HG03575 (cell line): ENCODE data around the gene USP13.
"Not testable (repeated sequence)": the region's sequence is repeated elsewhere in the genome, so short reads cannot be mapped to it uniquely, and the experiment has no call there.

Source experiments
- ATAC-seq: cut with Tn5 transposase; IDR thresholded peaks from one replicate; pipeline ENCODE4 v1.9.1; 2021; ENCODE audit not compliant: unreplicated experiment, insufficient number of reproducible peaks, low FRiP score; ENCODE audit errors: extremely low read depth

Gene USP13

GRCh38 chr3:179683286-179683685, 30.4 kb downstream of the USP13 start:
- not testable (repeated sequence) for ATAC-seq

DNA sequence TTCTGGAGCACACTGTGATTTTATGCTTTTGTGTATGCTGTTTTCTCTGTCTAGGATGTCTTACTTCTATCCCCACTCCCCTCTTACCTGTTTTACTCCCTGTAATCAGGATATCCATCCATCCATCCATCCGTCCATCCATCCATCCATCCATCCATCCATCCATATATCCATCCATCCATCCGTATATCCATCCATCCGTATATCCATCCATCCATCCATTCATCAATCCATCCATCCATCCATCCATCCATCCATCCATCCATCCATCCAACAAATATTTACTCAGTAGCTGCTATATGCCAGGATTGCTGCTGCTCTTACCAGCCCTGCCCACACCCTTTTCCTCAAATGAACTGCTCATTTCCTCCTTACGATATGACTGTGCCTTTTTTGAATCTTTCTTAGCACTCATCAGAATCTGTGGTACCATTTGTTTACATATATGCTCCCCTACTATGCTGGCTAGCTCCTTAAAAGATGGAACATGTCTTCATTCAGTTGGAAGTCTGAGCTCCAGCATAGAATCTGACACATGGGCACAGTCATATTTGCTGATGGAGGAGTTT, 35.2 kb downstream of the USP13 start:
- ATAC-seq = no peak

- ATAC-seq = no peak
Measured at GRCh38 chr3:179688850-179689249, 36.0 kb downstream of the USP13 start.

DNA sequence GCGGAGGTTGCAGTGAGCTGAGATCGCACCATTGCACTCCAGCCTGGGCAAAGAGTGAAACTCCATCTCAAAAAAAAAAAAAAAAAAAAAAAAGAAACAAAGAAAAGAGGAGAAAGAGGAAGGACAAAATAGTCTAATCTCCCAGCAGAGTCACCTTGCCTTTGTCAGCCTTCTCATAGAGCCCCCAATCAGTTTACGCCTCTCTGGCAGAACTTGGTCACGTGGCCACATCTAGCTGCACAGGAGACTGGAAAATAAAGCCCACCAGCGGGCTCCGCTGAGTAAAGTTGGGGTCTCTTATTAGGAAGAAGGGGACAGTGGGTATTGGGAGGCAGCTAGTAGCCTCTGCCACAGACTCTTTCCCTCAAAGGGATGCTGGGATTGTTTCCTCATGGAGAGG, 41.9 kb downstream of the USP13 start:
- no peak for ATAC-seq

GRCh38 chr3:179695672-179696313, 43.0 kb downstream of the USP13 start:
- ATAC-seq = no peak

GRCh38 chr3:179697736-179698332, 45.0 kb downstream of the USP13 start:
- ATAC-seq = no peak

DNA sequence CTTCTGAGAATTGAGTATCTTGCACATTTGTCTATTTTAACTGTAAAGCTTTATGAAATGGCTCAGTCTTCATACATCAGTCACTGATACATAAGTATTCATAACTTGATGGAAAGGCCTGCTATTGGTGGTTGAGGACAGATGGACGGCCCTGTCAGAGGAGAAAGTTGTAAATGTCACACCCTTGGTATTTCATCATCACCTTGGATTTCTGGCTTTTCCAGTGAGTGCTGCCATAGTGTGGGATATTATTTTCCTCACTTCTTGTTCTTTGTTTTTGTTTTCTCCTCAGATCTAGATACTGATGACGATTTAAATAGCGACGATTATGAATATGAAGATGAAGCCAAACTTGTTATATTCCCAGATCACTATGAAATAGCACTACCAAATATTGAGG, 47.9 kb downstream of the USP13 start:
- ATAC-seq = no peak

DNA sequence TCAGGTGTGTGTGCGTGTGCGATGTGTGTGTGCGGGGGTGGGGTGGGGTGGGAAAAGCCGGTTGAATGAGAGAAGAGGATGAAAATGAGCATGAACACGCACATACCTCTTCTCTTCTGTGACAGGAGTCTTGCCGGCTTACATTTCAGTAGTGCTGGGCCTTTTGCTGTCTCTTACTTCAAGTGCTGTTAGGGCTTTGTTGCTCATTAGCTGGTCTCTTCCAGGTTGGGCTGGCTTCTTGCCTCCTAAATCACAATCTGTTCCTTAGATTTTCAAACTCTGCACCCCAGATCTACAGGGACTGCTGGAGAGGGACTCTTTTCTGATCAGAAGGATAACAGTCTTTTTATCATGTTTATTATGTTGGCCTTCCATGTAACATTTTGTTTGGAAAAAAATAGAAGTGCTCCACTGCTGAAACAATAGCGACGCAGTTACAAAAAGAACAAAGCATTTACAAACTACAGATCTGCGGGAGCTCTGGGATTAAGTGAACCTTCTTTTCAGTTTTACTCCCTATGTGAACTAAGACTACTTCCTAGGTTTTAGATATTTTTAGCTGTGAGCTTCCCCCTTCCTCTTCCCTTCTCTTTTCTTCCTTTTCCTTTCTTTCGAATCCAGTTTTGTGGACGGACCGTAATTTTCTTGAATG, 48.5 kb downstream of the USP13 start:
- no peak for ATAC-seq

DNA sequence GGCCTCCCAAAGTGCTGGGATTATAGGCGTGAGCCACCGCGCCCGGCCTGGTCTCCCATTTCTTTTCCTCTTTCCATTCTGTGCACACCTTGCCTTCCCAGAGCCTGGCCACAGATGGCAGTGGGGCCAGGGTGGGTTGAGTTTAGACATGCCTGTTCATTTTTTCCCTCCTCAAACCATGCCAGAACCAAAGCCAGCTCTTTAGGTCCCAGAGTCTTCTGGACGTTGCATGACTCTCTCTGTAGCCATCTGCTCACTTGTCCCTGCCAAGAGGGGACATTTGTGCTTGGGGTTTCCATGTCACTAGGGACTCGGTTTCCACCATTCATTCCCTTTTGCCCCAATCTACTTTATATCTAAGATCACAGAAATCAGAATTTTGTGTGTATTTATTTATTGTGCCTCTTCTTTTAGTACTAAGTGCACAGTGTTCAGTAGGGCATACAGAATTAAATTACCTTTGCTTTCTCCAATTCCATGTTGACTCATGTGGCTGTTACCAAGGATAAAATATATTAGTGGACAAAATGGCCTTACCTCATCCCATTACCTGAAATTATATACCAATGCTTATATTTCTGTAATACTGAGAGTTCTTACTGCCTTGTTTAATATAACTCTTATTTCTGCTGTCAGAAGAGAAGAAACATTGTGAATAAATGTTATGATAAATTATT, 49.6 kb downstream of the USP13 start:
- no peak for ATAC-seq

DNA sequence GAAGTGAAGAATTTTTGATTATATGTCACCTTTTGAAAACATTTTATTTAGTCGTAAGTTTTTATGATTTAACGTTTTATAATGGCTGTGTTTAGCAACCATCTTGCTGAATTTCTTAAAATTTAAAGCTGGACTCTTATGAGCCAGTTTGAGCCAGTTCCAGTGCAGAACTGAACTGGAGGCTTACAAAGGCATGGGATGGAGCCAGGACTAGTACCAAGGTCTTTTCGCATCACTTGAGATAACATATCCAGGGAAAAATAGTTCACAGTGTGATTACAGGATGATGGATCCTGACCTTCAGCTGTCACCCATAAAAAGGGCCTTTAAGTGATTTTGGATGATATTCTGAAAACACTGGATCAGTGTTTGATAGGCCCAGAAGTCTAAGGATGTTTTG, 51.0 kb downstream of the USP13 start:
- no peak for ATAC-seq

DNA sequence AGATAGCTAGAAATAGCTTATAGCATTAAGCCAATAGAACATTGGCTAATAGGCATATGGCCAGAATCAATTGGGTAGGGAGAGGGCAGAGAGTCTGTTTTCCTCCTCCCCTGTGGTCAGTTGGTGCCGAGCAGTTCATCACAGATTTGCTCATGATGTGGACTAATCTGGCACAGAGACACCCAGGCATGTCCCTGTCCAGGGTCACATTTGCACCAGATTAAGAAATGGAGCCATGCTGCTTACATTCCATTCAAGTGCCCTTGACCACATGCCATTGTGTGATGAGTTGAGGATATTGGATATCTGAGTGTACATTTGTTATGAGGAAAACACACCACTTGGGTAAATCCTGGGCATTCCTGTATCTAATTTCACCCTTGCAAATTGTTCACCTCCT, 53.4 kb downstream of the USP13 start:
- no peak for ATAC-seq

- no peak for ATAC-seq
Measured at GRCh38 chr3:179710079-179710478, 57.2 kb downstream of the USP13 start.

DNA sequence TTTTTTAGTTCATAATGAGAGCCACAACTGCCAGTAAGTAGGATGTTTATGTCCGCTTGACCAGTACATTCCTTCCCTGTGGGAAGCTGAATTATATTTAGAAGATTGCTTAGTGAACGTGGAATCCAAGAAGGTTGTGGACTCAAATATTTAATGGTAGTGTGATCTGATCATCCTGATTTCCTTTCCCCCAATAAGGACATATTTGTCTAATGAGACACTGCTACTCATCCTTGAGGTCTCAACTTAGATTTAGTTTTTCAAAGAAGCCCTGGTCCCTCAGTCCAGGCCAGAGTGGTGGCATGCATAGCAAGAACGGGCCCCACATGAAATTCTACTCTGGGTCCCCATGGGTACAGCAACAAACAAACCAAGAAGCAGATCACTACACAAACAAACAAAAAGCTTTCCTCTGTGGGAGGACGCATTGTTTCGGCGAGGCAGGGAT, 60.8 kb downstream of the USP13 start:
- ATAC-seq = no peak

DNA sequence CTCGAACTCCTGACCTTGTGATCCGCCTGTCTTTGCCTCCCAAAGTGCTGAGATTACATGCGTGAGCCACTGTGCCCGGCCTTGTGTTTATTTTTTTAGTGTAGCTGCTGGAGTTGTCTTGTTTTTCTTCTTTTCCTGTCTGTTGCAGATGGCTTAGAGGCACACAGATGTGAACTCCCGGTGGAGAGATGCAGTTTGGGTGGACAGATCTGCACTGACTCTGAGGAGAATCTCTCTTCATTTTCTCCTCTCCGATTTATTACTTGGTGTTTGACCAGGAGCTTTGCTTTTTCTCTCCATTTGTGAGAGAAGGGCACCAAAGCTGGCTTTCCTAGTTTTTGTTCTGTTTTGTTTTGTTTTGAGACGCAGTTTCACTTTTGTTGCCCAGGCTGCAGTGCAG, 62.7 kb downstream of the USP13 start:
- no peak for ATAC-seq

DNA sequence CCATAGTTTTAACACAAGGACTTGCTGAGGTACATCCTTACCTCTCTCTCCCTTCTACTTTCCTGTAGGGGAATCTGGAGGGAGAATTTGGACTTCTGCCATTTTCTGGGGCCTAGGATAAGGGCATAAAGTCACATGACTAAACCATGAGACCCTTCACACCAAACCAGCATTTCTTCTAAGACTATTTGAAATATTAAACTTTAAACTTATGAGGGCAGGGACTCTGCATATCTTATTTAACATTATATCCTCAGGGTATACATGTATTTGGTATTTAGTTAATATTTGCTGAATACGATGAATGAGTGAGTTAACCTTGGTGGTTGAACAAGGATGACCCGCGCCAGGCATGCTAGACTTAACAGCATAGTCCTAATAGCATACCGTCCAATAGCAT, 63.4 kb downstream of the USP13 start:
- ATAC-seq = no peak

- no peak for ATAC-seq
Measured at GRCh38 chr3:179716811-179717210, 64.0 kb downstream of the USP13 start.

DNA sequence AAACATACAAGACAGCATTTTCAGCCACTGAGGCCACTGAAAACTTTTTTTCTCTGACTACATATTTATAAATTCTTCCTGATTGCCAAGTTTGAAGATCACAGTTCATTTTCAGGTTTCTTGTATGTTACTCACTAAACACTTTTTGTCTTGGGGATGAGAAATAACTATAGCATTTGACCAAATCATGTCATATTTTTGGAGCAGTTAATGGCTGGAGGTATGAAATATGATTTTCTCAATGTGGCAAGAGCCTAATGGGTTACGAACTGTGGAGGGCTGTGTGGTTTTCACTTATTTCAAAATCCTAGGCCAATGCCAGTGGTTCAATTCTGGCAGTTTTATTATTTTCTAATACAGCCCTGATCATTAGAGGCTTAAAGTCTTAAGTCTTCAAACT, 64.4 kb downstream of the USP13 start:
- ATAC-seq = no peak

DNA sequence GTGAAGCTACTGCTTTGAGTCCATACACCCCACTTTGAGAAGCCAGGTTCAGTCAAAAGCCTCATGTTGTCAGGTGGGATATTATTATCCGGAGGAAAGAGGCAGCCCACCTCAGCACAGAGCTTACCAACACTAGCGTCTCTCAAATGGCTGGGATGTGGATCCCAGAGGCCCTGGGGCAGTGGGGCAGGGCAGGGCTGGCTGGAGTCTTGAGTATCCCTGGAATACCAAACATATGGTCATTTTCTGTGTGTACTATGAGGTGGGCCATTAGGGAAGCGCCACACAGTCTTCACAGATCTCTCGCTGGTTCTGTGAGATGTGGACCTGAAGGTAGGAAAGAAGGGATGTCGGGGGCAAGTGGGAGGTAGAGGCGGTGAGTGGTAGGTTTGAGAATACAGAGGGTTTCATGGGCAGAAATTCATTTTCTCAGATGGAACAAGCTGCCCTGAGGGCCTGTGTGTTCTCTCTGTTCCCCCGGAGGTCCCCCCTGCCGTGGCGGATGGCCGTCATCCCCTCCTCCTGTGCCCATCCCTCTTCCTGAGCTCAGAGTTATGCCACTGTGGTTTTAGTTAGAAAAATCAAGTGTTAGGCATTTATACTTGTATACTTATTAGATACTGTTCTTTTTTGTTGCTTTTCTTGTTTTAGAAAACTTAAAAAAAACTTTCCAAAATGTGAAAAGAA, 66.4 kb downstream of the USP13 start:
- no peak for ATAC-seq

- ATAC-seq = no peak
Measured at GRCh38 chr3:179720196-179720595, 67.4 kb downstream of the USP13 start.
